GM18499 (cell line): Measurements from ENCODE around the gene NOTCH4.

ENCODE experiments used
- ATAC-seq: cut with Tn5 transposase; IDR thresholded peaks from one replicate; pipeline ENCODE4 v1.9.1; 2021; ENCODE audit warnings: moderate number of reproducible peaks; ENCODE audit not compliant: insufficient read depth, unreplicated experiment

Gene NOTCH4

GRCh38 chr6:32183483-32184083 is 40.3 kb downstream of the NOTCH4 start:
- ATAC-seq = no peak

GRCh38 chr6:32183030-32183429 is 40.8 kb downstream of the NOTCH4 start:
- ATAC-seq = no peak

- ATAC-seq = no peak
Measured at GRCh38 chr6:32182555-32182981, 41.3 kb downstream of the NOTCH4 start.

GRCh38 chr6:32181915-32182529 is 41.8 kb downstream of the NOTCH4 start:
- ATAC-seq = no peak

GRCh38 chr6:32181148-32181702 is 42.6 kb downstream of the NOTCH4 start:
- ATAC-seq = no peak

- no peak for ATAC-seq
Measured at GRCh38 chr6:32179766-32180405, 44.0 kb downstream of the NOTCH4 start.

GRCh38 chr6:32178547-32179440 is 45.1 kb downstream of the NOTCH4 start:
- ATAC-seq = no peak

- ATAC-seq = peak; percentile 82
Measured at GRCh38 chr6:32177788-32178546, 45.9 kb downstream of the NOTCH4 start, which contains the start of gene RNF5. Gene RNF5, plus strand, starts transcription at chr6:32178405. Its CDS starts 107 bp downstream, at chr6:32178512.

- ATAC-seq = no peak
Measured at GRCh38 chr6:32177183-32177787, 46.6 kb downstream of the NOTCH4 start.

- ATAC-seq = no peak
Measured at GRCh38 chr6:32176476-32177182, 47.2 kb downstream of the NOTCH4 start.

GRCh38 chr6:32175711-32176475 is 48.0 kb downstream of the NOTCH4 start, which contains the start of gene AGPAT1:
Gene AGPAT1, minus strand, starts transcription at chr6:32176084. Its CDS starts 4,588 bp downstream, at chr6:32171496.
- ATAC-seq = no peak

- ATAC-seq = no peak
Measured at GRCh38 chr6:32175322-32175710, 48.6 kb downstream of the NOTCH4 start.

GRCh38 chr6:32174416-32174815 is 49.5 kb downstream of the NOTCH4 start:
- ATAC-seq = no peak

- ATAC-seq = no peak
Measured at GRCh38 chr6:32173051-32173727, 50.7 kb downstream of the NOTCH4 start.

GRCh38 chr6:32171234-32171633 is 52.6 kb downstream of the NOTCH4 start:
- ATAC-seq = no peak

- no peak for ATAC-seq
Measured at GRCh38 chr6:32170294-32170693, 53.6 kb downstream of the NOTCH4 start.
